HEK293T (cell line): Measurements from ENCODE around the gene XPR1.

Experiments used
- CTCF ChIA-PET: fragments of 350-600 bp; formaldehyde crosslinking; extraction: SDS; loops from one replicate; lab custom pipeline; 2021; ENCODE audit warnings: antibody characterized with exemption, inconsistent platforms; lab: Yijun Ruan, JAX
- POLR2A ChIA-PET: fragments of 350-600 bp; formaldehyde crosslinking; extraction: SDS; loops from one replicate; lab custom pipeline; 2020; ENCODE audit warnings: antibody characterized with exemption, inconsistent platforms; lab: Yijun Ruan, JAX
- DNase-seq: peaks from one replicate; pipeline ENCODE4 v3.0.0; 2012; ENCODE audit warnings: mixed read lengths; ENCODE audit errors: extremely low spot score
- ARNT ChIP-seq: fragments of 450-650 bp; IDR thresholded peaks from 2 replicates; pipeline ENCODE4 v1.6.1; 2017; ENCODE audit warnings: mild to moderate bottlenecking
- BHLHE40 ChIP-seq: fragments of 450-650 bp; IDR thresholded peaks from 2 replicates; pipeline ENCODE4 v1.6.1; 2016; ENCODE audit warnings: mild to moderate bottlenecking, moderate library complexity, borderline replicate concordance
- CTBP1 ChIP-seq: fragments of 450-650 bp; IDR thresholded peaks from 2 replicates; pipeline ENCODE4 v1.6.1; 2016; ENCODE audit warnings: borderline replicate concordance
- ELF4 ChIP-seq: fragments of 450-650 bp; IDR thresholded peaks from 2 replicates; pipeline ENCODE4 v1.6.1; 2017; ENCODE audit warnings: antibody characterized with exemption
- FOXA1 ChIP-seq: fragments of 450-650 bp; IDR thresholded peaks from 2 replicates; pipeline ENCODE4 v1.6.1; 2016; ENCODE audit warnings: mild to moderate bottlenecking
- FOXK2 ChIP-seq: fragments of 450-650 bp; IDR thresholded peaks from 2 replicates; pipeline ENCODE4 v1.6.1; 2016; ENCODE audit warnings: mild to moderate bottlenecking
- FOXM1 ChIP-seq: fragments of 450-650 bp; IDR thresholded peaks from 2 replicates; pipeline ENCODE4 v1.6.1; 2017; ENCODE audit warnings: mild to moderate bottlenecking, borderline replicate concordance
- HDGF ChIP-seq: fragments of 450-650 bp; IDR thresholded peaks from 2 replicates; pipeline ENCODE4 v1.6.1; 2017; ENCODE audit warnings: antibody characterized with exemption, borderline replicate concordance
- L3MBTL2 ChIP-seq: fragments of 450-650 bp; conservative IDR thresholded peaks from 2 replicates; pipeline ENCODE4 v1.6.1; 2016; ENCODE audit warnings: mild to moderate bottlenecking
- LEF1 ChIP-seq: fragments of 450-650 bp; IDR thresholded peaks from 2 replicates; pipeline ENCODE4 v1.6.1; 2017; ENCODE audit warnings: mild to moderate bottlenecking, borderline replicate concordance
- NFRKB ChIP-seq: fragments of 450-650 bp; IDR thresholded peaks from 2 replicates; pipeline ENCODE4 v1.6.1; 2016; ENCODE audit warnings: mild to moderate bottlenecking, moderate library complexity
- PKNOX1 ChIP-seq: fragments of 450-650 bp; IDR thresholded peaks from 2 replicates; pipeline ENCODE4 v1.6.1; 2016
- SP1 ChIP-seq: fragments of 450-650 bp; IDR thresholded peaks from 2 replicates; pipeline ENCODE4 v1.6.1; 2017
- SUZ12 ChIP-seq: fragments of 450-650 bp; IDR thresholded peaks from 2 replicates; pipeline ENCODE4 v1.6.1; 2016; ENCODE audit warnings: mild to moderate bottlenecking
- TARDBP ChIP-seq: fragments of 450-650 bp; IDR thresholded peaks from 2 replicates; pipeline ENCODE4 v1.6.1; 2016
- ZNF384 ChIP-seq: fragments of 450-650 bp; IDR thresholded peaks from 2 replicates; pipeline ENCODE4 v1.6.1; 2016

XPR1 gene

GRCh38 chr1:180934563-180934962, 302.7 kb downstream of the XPR1 start:
- DNase-seq = no peak
- TF ChIP-seq HDGF = no peak
- TF ChIP-seq TARDBP = no peak
- TF ChIP-seq PKNOX1 = no peak
- TF ChIP-seq ELF4 = no peak
- TF ChIP-seq L3MBTL2 = no peak
- no peak for TF ChIP-seq BHLHE40
- no peak for TF ChIP-seq FOXK2
- no peak for TF ChIP-seq FOXA1
- TF ChIP-seq ARNT = no peak
- TF ChIP-seq CTBP1 = no peak
- TF ChIP-seq SUZ12 = no peak
- TF ChIP-seq FOXM1 = no peak
- CTCF ChIA-PET = no interaction called here
- POLR2A ChIA-PET = no interaction called here

- POLR2A ChIA-PET = interaction anchor here (0.6 kb wide), 1 partner anchor 88 kb away, joined by 3 read pairs; no protein-coding TSS in a partner anchor
- DNase-seq = no peak
- TF ChIP-seq LEF1 (no peak), ZNF384 (no peak), SP1 (no peak), ELF4 (no peak), PKNOX1 (no peak), NFRKB (no peak), FOXK2 (no peak), L3MBTL2 (no peak), SUZ12 (no peak), FOXA1 (no peak), HDGF (no peak), TARDBP (no peak), FOXM1 (no peak), BHLHE40 (no peak), CTBP1 (no peak), ARNT (no peak)
- CTCF ChIA-PET = no interaction called here
Observed at GRCh38 chr1:180935326-180936109, 303.7 kb downstream of the XPR1 start.

- ChIA-PET POLR2A (interaction anchor here (0.6 kb wide), 1 partner anchor 87 kb away, joined by 3 read pairs; no protein-coding TSS in a partner anchor), CTCF (no interaction called here)
- TF ChIP-seq CTBP1 = no peak
- TF ChIP-seq FOXK2 = no peak
- TF ChIP-seq TARDBP = no peak
- TF ChIP-seq SUZ12 = no peak
- TF ChIP-seq HDGF = no peak
- no peak for TF ChIP-seq PKNOX1
- TF ChIP-seq ELF4 = no peak
- no peak for TF ChIP-seq FOXM1
- no peak for TF ChIP-seq BHLHE40
- no peak for TF ChIP-seq ARNT
- DNase-seq = no peak
Observed at GRCh38 chr1:180936110-180937011, 304.5 kb downstream of the XPR1 start.

- ChIA-PET POLR2A (no interaction called here), CTCF (no interaction called here)
- TF ChIP-seq BHLHE40 (no peak), L3MBTL2 (no peak), FOXM1 (no peak), ARNT (no peak), FOXK2 (no peak)
- DNase-seq = no peak
Observed at GRCh38 chr1:180937012-180937372, 305.2 kb downstream of the XPR1 start.

- CTCF ChIA-PET = no interaction called here
- no peak for DNase-seq
- no peak for TF ChIP-seq NFRKB
- TF ChIP-seq SP1 = no peak
- TF ChIP-seq ZNF384 = no peak
- no peak for TF ChIP-seq FOXA1
- TF ChIP-seq CTBP1 = no peak
- no peak for TF ChIP-seq FOXM1
- TF ChIP-seq TARDBP = no peak
- no peak for TF ChIP-seq ELF4
- TF ChIP-seq ARNT = no peak
- no peak for TF ChIP-seq PKNOX1
- TF ChIP-seq FOXK2 = no peak
- TF ChIP-seq SUZ12 = no peak
- no peak for TF ChIP-seq HDGF
- TF ChIP-seq BHLHE40 = no peak
- TF ChIP-seq LEF1 = no peak
- TF ChIP-seq L3MBTL2 = no peak
- POLR2A ChIA-PET = no interaction called here
Observed at GRCh38 chr1:180937624-180938225, 305.9 kb downstream of the XPR1 start.
